NCI-H2081 treated with DMSO at 0.1 percent for 48 hours (cell line): ENCODE data around the gene DEDD2.

Experiments used
- DNase-seq: peaks from one replicate; lab custom pipeline; 2025; lab: John Stamatoyannopoulos, UW

Gene DEDD2

DNA sequence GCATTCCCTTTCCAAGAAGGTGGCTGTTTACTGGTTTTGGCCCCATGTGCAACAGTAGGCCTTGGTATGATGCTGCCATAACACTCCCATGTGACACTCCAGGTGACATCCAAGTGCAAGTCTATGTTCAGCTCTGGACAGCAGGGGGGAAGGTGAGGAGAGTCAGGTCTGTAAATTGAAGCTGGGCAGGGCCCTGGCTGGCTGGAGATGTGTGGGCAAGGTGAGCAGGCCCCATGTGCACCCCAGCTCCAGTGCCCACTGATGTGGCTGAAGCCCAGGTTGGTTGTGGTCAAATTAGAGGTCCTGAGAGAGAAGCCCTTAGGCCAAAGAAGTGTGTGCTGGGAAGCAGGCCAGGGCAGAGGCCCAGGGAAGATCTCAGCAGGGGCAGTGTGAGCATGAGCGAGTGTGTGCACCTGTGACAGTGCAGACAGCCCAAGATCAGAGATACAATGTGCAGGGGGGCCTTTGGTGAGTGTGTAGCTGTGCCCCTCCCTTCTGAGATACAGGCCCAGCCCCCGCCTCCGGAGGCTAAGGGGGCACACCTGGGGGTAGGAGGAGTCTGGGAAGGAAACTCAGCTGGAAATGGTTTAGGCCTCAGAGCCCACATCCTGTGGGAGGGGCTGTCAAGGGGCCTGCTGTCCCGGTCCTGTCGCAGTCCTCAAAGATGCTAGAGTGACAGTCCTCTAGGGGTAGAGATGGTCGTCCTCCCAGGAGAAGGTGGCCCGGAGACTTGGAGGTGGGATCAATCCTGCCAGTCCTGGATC, 18.6 kb downstream of the DEDD2 start:
- DNase-seq = no peak

DNA sequence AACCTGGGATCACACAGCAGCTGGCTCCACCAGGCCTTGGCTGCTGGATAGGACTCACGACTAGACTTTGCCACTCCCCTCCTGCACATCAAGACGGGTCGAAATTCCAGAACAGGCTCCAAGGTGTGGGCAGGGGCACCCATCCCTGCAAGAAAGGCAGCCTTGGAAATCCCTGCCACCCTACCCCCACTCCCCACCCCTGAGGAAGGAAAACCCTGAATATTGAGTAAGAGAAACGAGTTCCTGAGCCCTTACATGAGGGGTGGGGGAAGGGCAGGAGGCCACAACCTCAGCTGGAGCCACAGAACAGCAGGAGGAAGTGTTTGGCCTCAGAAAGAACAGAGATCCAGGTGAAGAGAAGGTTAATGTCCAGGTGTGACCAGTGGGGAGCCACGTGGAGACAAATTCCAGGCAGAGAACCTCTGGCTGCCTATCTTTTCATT, 20.1 kb downstream of the DEDD2 start:
- DNase-seq = no peak

- no peak for DNase-seq
Measured at GRCh38 chr19:42196011-42197001, 21.2 kb downstream of the DEDD2 start.

DNA sequence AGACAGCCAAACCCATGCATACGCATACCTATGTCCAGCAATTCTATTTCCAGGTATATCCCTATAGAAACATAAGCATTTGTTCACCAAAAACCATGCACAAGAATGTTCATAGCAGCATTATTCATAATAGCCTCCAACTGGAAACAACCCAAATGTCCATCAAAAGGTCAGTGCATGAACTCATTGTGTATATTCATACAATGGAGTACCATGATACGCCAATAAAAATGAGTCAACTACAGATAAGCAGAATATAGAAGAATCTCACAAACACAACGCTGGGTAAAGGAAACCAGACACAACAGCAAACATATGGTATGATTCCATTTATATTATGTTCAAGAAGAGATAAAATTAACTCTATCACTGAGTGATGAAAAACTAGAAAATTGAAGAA, 23.8 kb downstream of the DEDD2 start:
- no peak for DNase-seq

DNA sequence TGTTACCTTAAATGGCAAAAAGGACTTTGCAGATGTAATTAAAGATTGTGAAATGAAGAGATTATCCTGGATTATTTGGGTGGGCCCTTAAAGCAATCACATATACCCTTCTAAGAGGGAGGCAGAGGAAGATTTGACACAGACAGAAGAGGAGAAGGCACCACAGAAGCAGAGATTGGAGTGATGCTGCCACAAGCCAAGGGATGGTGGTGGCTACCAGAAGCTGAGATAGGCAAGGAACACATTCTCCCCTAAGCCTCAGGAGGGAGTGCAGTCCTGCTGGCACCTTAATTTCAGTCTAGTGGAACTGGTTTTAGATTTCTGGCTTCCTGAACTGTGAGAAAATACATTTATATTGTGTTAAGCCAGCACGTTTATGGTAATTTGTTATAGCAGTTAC, 24.2 kb downstream of the DEDD2 start:
- DNase-seq = no peak

DNA sequence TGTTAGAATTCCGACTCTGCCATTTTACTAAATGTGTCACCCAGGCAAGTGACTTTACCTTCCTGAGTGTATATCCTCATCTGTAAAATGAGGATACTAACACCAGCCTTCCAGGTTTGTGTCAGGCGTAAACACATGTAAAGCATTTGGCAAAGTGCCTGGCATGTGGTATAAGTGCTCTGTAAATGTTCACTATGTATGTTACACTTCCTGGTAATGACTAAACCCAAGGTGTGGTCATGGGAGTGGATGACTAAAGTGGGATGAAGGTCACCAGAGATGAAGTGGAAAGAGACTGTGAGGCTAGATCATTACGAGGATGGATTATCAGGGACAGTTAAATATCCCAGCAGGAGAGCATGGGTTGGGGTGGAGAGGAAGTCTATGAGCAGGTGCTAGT, 25.6 kb downstream of the DEDD2 start:
- no peak for DNase-seq

DNA sequence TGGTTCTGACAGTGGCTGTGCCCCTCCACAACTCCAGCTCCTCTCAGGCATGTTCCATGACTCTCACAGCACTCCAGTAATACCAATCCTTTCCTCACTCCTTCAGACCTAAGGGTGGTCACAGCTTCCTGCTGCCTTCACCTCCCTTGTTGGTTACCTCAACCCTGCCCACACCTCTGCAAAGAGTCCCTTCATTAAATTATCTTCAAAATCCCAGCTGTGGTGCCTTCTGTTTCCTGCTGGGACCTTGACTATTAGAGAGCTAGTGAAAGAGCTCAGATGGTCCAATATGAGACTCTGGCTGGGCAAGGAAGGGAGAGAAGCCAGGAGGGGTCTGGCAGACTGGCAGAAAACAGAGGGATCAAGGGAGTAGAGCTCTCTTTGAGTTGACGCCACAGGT, 26.1 kb downstream of the DEDD2 start:
- DNase-seq = no peak

DNA sequence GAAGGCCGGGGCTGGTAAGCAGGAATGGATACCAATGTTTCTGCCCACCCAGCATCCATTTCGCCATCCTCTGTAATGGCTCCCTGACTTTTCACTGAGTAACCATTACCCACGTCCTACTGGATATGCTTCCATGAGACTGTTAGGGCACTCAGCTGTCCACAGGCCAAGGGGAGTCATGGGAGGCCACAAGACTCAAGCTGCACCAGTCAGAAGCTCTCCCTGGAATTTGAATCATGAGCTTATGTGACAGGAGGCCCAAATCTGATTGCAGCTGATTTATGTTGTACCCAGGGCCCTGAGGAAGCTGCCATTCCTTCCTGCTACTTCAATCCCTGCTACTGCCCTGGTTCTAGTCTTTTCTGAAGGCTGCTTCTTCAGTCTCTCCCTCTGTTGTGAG, 28.3 kb downstream of the DEDD2 start:
- no peak for DNase-seq

- DNase-seq = no peak
Measured at GRCh38 chr19:42188665-42189064, 28.8 kb downstream of the DEDD2 start.

DNA sequence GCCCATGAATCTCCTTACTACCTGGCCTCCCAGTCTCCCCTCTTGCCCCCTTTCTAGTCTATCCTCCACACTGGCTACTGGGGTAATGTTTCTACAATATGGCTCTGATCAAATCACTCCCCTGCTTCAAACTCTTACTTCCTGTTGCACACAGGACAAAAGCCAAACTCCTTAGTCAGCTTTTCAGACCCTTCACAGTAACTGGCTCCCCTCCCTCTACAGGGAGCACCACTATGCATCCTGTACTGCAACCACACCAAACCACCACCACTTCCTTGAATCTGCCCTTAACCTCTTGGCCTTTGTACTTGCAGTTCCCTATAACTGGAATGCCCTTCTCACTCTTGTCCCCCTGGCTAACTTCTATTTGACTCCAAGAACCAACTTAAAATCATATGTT, 32.2 kb downstream of the DEDD2 start:
- DNase-seq = no peak

DNA sequence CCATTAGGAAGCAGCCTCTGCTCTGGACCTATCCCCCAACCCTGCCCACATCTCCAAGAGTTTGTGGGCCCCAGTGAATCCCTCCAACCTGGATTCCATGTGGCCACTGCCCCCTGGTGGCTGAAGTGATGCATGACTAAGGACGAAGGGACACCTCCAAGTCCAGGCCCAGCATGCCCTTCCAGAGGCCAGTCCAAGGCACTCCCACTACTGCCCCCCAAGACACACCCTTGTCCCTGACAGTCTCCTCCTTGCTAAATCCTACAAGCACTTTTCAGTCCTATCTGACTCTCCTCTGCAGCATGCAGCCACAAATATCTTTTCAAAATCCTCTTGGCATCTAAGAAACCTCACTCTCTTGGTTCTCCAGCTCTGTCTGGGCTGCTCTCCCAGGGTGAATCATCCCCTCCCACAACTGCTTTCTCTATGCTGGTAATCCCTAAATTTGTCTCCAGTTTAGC, 33.0 kb downstream of the DEDD2 start:
- DNase-seq = no peak

DNA sequence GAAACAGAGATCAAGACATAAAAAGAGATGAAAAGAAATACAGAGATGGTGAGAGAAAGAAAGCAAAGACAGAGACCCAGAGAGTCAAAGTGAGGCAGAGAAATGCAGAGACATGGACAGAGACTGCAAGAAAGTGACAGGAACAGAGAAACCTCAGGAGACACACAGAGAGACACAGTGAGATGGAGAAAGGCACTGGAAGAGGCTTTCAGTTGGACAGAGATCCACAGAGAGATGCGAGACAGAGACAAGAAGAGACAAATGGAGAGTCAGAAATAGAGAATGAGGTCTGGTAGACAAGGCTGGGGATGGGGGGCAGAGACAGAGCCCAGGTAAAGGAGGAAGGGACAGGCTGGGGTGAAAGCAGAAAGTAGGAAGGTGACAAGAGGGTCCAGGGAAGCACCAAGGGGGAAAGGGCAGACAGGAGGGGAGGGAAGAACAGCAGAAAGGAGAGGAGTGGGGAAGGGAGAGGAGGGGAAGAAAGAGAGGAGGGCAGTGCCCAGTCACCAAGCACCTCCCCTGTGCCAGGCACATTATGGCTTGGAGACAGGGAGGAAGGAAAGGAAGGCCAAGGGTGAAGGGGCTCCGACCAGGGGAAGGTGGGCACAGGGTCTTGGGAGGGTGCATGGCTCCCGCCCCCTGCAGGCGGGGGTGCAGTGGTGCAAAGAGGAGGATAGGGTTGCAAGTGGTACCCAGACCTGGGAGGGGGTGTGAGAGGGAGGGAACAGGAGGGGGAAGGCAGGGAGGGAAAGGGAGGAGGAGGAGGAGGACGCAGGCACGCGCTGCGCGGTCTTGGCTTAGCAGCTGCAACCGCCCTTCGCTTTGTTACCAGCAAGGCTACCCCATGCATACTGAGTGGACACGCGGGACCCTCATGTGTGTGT, 38.4 kb downstream of the DEDD2 start:
- DNase-seq = no peak

DNA sequence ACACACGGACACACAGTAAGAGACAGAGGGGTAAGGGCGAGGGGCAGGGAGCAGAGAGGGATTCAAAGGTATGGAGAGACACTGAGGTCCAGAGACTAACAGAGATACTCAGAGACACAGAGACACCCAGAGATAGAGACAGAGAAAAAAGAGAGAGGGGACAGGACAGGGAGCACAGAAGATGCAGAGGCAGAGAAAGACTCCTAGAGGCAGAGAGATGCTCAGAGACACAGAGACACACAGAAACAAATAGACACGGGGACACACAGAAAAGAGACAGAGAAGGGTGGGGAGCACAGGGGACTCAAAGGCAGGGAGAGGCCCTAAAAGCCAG, 39.8 kb downstream of the DEDD2 start:
- DNase-seq = no peak

DNA sequence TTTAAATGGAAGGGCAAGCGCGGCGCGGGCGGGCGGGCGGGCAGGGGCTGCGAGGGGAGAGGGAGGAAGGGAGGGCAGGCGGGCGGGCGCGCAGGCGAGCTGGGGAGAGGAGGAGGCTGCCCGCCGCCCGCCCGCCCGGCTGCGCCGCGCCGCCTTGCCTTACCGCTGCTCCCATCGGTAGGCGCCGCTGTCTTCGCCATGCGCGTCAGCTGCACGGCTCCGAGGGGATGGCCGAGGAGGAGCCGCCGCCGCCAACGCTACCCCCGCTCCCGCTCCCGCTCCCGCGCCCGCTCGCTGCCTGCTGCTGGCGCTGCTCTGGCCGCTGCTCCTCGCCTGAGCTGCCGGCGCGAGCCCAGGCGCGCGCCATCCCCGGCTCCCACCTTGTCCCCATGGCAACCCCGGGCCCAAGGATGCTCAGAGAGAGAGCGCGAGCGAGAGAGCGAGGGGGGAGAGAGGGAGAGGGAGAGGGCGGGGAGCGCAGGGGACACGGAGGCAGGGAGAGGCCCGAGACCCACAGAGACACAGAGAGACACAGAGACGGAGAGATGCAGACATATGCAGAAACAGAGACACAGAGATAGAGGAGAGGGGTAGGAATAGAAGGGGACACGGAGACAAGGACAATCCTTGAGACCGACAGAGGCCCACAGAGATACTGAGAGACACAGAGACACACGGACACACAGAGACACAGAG, 40.3 kb downstream of the DEDD2 start:
- DNase-seq = no peak

DNA sequence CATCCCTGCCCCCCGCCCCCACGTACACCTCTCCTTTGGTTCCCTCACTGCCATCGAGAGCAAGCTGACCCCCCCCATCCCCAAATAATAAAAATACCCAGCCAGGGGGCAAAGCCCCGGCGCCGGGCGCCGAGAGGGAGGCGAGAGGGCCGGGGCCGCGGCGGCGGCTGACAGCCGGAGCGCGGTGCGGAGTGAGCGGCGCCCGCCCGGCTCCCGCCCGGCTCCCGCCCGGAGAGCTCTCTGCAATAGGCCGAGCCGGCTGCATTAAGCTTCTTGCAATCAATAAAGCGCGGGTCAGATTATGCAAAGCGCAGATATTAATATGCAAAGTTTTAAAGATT, 40.9 kb downstream of the DEDD2 start:
- no peak for DNase-seq

DNA sequence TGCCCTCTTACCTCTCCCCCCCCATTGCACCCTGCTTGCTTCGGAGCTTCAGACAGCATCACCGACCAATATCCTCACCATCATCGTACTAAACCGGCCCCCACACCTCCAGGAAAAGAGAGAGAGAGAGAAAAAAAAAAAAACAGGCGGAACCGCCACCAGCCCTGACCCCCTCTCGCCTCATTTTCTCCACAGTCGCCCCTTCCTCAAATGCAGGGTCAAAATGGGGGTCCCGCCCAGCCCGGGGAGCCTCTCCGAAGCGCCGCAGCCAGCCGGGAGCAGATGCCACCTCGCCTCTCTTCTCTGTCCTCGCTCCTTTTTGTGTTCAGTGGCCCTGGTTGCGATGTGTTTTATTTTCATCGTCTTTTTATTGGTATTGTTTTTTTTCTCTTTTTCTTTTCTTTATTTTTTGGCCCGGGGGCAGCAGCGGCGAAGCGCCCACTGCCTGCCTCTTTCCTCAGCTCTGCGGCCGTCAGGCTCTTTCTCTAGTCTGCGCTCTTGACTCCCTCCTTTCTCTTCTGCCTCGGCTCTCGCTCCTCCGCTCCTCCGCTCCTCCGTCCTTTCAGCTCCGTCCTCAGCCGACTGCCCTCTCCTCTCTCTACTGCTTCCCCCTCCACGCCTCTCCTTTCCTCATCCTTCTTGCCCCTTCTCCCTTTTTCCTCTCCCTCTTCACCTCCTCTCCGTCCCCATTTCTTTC, 41.4 kb downstream of the DEDD2 start:
- DNase-seq = no peak

GRCh38 chr19:42174958-42175734, 42.3 kb downstream of the DEDD2 start:
- no peak for DNase-seq

GRCh38 chr19:42174188-42174587, 43.3 kb downstream of the DEDD2 start:
- DNase-seq = no peak

- no peak for DNase-seq
Measured at GRCh38 chr19:42173695-42174094, 43.8 kb downstream of the DEDD2 start.

GRCh38 chr19:42172261-42172660, 45.2 kb downstream of the DEDD2 start:
- DNase-seq = no peak
